HEK293 (cell line): Measurements from ENCODE around the gene SLC43A1.

Experiments
- CTCF ChIP-seq: fragments of 450-650 bp; formaldehyde crosslinking; IDR thresholded peaks from 2 replicates; pipeline ENCODE4 v1.5.1; 2016; ENCODE audit warnings: missing biosample characterization, missing genetic modification characterization
- REST ChIP-seq: fragments of 450-650 bp; formaldehyde crosslinking; IDR thresholded peaks from 2 replicates; pipeline ENCODE4 v1.5.1; 2016; ENCODE audit warnings: missing biosample characterization, missing genetic modification characterization
- YY1 ChIP-seq: fragments of 450-650 bp; formaldehyde crosslinking; IDR thresholded peaks from 2 replicates; pipeline ENCODE4 v1.5.1; 2018; ENCODE audit warnings: missing biosample characterization, missing genetic modification characterization
- ZBTB8A ChIP-seq: fragments of 450-650 bp; formaldehyde crosslinking; IDR thresholded peaks from 2 replicates; pipeline ENCODE4 v1.5.1; 2016; ENCODE audit warnings: missing biosample characterization, missing genetic modification characterization
- ZIC2 ChIP-seq: fragments of 450-650 bp; formaldehyde crosslinking; IDR thresholded peaks from 2 replicates; pipeline ENCODE4 v1.5.1; 2016; ENCODE audit warnings: missing biosample characterization, missing genetic modification characterization
- ZNF24 ChIP-seq: fragments of 450-650 bp; formaldehyde crosslinking; IDR thresholded peaks from 2 replicates; pipeline ENCODE4 v1.5.1; 2016; ENCODE audit warnings: missing biosample characterization, missing genetic modification characterization
- ZNF621 ChIP-seq: fragments of 450-650 bp; formaldehyde crosslinking; IDR thresholded peaks from 2 replicates; pipeline ENCODE4 v1.5.1; 2017; ENCODE audit warnings: missing biosample characterization, missing genetic modification characterization
- ZNF658 ChIP-seq: fragments of 450-650 bp; formaldehyde crosslinking; IDR thresholded peaks from 2 replicates; pipeline ENCODE4; 2016; ENCODE audit warnings: missing biosample characterization, missing genetic modification characterization

- TF ChIP-seq CTCF (tag by site-specific recombination) = no peak
- TF ChIP-seq ZNF621 = no peak
- TF ChIP-seq ZIC2 (tag by site-specific recombination) = no peak
- TF ChIP-seq ZNF24 (tag by site-specific recombination) = no peak
- no peak for TF ChIP-seq YY1 (tag by site-specific recombination)
- TF ChIP-seq ZNF658 (tag by site-specific recombination) = no peak
- no peak for TF ChIP-seq REST
- no peak for TF ChIP-seq ZBTB8A
These were observed 21.6 kb upstream of the SLC43A1 start, which contains the start of gene SMTNL1 for GRCh38 chr11:57536947-57537619.
